Neural progenitor cell (in vitro differentiated cells): ENCODE data around the gene MAPK9.

ENCODE experiments used
- EZH2 ChIP-seq: fragments of 200-600 bp; sonication (generic); IDR thresholded peaks from 2 replicates; pipeline ENCODE4 v1.6.1; 2017; ENCODE audit warnings: antibody characterized with exemption, mild to moderate bottlenecking, moderate library complexity
- TF ChIP-seq, protein P1 (sequence below): fragments of 200-600 bp; sonication (generic); IDR thresholded peaks from 2 replicates; pipeline ENCODE4 v1.5.1; 2017; ENCODE audit warnings: antibody characterized with exemption, mild to moderate bottlenecking

DNA sequence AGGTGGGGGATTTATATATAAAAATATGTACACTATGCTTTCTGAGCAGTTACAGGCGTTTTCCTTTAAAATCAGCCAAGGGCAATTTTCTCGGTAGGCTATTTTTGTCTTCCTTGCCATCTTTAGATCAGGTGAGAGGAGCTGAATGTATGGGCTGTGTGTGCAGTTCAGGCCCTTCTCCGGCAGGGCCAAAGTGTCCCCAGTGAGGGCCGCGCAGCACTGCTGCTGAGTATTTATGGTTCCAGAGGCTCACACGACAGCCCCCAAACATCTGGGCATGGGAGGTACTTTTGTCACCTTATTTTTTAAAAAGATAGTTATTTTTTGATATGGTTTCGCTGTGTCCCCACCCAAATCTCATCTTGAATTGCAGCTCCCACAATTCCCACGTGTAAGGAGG, 49.7 kb upstream of the MAPK9 start:
- TF ChIP-seq, protein P1, sequence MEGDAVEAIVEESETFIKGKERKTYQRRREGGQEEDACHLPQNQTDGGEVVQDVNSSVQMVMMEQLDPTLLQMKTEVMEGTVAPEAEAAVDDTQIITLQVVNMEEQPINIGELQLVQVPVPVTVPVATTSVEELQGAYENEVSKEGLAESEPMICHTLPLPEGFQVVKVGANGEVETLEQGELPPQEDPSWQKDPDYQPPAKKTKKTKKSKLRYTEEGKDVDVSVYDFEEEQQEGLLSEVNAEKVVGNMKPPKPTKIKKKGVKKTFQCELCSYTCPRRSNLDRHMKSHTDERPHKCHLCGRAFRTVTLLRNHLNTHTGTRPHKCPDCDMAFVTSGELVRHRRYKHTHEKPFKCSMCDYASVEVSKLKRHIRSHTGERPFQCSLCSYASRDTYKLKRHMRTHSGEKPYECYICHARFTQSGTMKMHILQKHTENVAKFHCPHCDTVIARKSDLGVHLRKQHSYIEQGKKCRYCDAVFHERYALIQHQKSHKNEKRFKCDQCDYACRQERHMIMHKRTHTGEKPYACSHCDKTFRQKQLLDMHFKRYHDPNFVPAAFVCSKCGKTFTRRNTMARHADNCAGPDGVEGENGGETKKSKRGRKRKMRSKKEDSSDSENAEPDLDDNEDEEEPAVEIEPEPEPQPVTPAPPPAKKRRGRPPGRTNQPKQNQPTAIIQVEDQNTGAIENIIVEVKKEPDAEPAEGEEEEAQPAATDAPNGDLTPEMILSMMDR: no peak
- no peak for TF ChIP-seq EZH2
